Stimulated activated CD8-positive, alpha-beta memory T cell treated with anti-CD3 and anti-CD28 coated beads, Interleukin-15, amount 100 ng/mL, for 1 hour (primary cell): ENCODE results near the gene BSCL2.
"Not testable (repeated sequence)": the region's sequence is repeated elsewhere in the genome, so short reads cannot be mapped to it uniquely, and the experiment has no call there.

Experiments
- DNase-seq: peaks from one replicate; pipeline ENCODE4 v3.0.0-alpha.2; 2020; ENCODE audit warnings: low read depth

Gene BSCL2

GRCh38 chr11:62687508-62688396 lies 19.5 kb downstream of the BSCL2 start:
- DNase-seq, result no peak

- no peak for DNase-seq
Observed at GRCh38 chr11:62682518-62682917, 24.7 kb downstream of the BSCL2 start.

GRCh38 chr11:62680825-62681240 lies 26.4 kb downstream of the BSCL2 start:
- no peak for DNase-seq

DNA sequence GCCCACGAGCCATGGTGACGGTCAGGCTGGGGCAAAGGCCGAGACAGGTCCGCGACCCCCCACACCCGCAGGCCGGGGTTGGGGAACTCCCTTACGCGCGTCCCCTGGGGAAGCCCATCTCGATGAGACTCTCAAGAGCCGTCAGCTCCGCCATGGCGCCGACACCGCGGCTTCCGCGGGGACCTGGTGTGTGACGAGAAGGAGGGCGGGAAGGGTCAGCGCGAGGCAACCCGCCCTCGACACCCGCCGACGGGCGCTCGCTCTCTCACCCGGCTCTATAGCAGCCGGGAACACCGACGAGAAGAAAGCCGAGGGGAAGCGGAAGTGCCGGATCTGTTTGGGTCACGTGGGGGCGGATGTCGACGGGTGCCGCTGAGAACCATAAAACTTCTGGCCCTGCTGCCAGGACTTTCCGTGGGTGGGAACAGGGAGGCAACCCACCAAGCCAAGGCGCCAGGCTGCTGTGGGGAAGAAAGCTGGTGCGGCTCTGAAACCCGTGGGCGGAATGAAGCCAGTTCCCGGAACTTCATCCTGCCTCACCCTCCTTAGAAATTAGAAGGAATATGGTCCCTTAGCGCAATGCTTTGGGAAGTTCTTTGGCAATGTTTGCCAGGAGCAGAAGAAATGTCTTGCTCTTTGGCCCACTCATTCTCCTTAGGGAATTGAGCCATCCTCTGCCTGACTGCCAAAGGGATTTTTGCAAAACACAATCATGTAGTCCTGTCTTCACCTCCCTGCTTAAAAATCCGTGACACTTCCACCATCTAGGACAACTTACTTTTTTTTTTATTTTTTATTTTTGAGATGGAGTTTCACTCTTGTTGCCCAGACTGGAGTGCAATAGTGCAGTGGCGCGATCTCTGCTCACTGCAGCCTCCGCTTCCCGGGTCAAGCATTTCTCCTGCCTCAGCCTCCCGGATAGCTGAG lies 28.2 kb downstream of the BSCL2 start, which contains the start of gene UBXN1:
Gene UBXN1 (minus strand): TSS at position 304 of the 927 bp plus-strand sequence. CDS start 150 bp downstream, at position 154.
- DNase-seq, result peak; percentile 53

DNA sequence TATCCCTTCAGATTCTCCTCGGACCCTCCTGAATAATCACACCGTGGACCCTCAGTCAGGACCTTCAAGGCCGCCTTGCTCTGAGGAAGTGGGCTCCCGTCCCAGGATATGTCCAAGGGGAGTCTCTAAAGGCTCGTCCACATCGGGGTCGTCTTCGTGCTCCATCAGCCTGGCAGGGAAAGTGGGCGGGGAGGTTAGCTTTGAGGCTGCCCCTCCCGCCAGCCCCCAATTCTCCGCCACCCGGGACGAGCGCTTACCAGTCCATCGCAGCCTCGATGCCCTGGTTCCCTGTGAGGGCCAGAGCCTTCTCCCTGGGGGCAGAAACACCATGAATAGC lies 28.8 kb downstream of the BSCL2 start:
- no peak for DNase-seq

GRCh38 chr11:62677714-62678113 lies 29.5 kb downstream of the BSCL2 start:
- no peak for DNase-seq

DNA sequence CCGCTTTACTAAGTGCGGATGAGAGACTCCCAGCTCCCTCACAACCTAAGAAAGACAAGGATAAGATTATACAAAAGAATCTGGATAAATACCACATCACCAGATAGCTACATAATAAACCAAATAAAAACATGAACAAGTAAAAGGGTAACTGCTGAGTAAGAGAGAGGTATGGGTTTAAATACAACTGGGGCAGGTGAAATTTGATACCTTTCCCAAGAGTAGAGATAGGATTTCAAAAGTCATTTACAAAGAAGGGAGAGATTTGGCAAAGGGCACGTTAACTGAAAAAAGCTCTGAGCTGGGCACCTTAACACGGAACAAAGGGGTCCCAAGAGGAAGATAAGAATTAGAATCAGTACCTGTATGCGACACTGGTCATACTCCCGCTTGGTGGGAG lies 30.1 kb downstream of the BSCL2 start:
- DNase-seq, result no peak

DNA sequence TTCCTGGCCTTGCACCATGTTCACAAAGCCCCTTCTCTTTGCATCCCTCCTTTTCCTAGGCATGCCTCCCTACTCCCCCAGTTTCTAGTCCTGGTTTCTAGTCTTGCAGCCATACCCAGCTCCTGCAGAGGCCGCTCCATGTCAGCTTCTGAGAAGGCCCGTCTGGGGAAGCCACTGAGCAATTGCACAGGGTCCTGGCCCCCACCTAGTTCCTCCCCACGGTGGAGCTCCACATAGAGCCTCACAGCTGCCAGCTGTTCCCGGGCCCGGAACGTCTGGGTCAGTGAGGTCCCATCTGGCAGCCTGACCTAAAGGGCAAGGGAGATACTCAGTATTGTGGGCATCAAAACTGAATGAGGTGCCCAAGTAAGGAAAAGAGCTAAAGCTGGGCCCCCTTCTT lies 30.5 kb downstream of the BSCL2 start:
- DNase-seq, result no peak

- not testable (repeated sequence) for DNase-seq
Observed at GRCh38 chr11:62675415-62675814, 31.8 kb downstream of the BSCL2 start.

DNA sequence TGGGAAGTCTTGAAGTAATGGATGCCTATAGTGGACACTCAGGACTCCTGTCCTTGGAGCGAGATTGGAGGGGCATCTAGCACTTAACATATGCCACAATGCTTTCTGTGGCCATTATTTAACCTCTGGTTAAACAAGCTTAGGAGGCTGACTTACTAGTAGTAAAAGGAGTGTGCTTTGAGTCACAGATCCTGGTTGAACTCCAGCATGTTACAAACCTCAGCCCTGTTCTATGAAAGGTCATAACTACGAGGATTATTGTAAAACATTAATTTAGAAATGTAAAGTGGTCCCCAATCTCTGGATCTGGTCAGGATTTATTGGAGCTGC lies 34.1 kb downstream of the BSCL2 start:
- DNase-seq, result no peak

- DNase-seq, result peak; percentile 46
Observed at GRCh38 chr11:62671608-62672389, 35.4 kb downstream of the BSCL2 start, which contains the start of the genes LBHD1 and UQCC3. Gene LBHD1 (minus strand): TSS chr11:62672267. CDS start chr11:62670031, 2,236 bp downstream. Gene UQCC3 (plus strand): TSS chr11:62671673. CDS start chr11:62671746, 73 bp downstream.

DNA sequence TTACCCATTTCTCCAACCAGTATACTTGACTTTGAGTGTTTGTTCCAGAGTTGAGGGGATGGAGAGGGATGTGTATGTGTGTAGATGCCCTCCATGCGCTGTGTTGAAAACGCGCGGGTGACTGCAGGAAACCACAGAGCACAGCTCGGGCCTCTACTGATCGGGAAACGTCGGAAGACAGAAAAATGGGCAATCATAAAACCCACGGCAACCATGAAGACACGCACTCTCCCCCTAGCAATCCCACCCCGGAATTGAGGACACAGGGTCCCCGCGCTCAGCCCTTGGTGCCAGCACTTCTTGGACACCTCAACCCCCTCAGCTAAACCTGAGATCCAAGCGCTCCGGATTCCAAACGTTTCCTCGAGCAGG lies 36.0 kb downstream of the BSCL2 start:
- DNase-seq, result no peak

DNA sequence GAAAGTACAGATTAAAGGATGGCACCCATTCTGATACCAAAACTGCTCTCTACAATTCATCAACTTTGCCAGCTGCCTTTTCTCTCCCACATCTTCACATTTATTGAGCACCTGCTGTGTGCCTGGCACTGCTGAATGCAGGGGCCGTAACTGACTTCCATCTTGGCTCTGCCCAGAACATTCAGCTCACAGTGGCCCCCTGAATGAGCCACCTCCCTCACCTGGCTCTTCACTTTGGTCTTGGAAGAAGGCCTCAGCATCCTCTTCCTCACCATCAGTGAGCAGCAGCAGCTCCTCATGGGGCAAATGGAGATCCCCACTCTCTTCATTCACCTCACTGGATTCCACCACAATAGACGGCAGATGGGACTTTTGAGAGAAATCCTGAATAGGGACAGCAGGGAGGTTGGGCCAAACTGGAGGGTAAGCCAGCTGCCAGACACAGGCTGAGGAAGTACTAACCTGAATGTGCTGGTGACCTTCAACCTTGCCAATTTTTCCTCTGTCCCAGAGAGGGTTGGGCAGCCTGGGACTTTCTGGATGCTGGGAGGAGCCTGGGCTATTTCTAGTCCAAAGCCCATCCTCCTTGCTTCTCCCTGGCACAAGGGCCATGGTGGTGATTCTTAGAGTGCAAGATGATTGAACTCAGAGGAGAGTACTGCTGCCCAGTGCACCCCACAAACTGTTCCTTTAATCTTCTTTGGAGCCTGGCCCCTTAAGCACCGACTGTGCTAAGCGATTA lies 37.6 kb downstream of the BSCL2 start:
- no peak for DNase-seq

GRCh38 chr11:62667460-62667859 lies 39.8 kb downstream of the BSCL2 start:
- DNase-seq, result no peak

GRCh38 chr11:62666259-62666926 lies 40.8 kb downstream of the BSCL2 start:
- DNase-seq, result no peak

DNA sequence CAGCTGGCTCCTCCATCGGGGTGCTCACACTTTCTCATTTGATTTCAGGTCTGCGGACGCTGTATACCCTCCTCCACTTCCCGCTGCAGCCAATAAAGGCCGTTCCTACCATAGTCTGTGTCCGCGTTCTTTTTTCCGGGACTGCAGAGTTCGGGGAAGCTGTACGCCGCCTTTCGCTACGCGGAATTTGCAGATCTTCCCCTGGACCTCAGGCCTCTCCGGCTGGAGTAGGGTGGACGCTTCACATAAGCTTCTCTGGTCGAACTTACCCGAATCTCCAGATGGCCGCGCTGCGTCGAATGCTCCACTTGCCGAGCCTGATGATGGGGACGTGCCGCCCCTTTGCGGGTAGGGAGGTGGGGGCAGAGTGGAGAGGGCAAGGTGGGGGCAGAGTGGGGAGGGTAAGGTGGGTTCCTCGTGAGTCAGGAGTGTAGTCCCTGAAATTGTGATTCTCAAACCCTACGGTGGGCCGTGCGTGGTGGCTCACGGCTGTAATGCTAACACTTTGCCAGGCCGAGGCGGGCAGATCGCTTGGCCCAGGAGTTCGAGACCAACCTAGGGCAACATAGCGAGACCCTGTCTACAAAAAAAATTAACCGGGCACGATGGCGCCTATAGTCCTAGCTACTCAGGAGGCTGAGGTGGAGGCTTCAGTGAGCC lies 41.5 kb downstream of the BSCL2 start:
- peak; percentile 40 for DNase-seq

- DNase-seq, result peak; percentile 95
Observed at GRCh38 chr11:62665075-62665598, 42.1 kb downstream of the BSCL2 start, which contains the start of the genes C11orf98 and CSKMT. Gene C11orf98 (minus strand): TSS chr11:62665210. CDS start chr11:62665169, 41 bp downstream. Gene CSKMT (plus strand): TSS chr11:62665312. CDS start chr11:62665880, 568 bp downstream.

GRCh38 chr11:62664405-62665074 lies 42.7 kb downstream of the BSCL2 start:
- no peak for DNase-seq

DNA sequence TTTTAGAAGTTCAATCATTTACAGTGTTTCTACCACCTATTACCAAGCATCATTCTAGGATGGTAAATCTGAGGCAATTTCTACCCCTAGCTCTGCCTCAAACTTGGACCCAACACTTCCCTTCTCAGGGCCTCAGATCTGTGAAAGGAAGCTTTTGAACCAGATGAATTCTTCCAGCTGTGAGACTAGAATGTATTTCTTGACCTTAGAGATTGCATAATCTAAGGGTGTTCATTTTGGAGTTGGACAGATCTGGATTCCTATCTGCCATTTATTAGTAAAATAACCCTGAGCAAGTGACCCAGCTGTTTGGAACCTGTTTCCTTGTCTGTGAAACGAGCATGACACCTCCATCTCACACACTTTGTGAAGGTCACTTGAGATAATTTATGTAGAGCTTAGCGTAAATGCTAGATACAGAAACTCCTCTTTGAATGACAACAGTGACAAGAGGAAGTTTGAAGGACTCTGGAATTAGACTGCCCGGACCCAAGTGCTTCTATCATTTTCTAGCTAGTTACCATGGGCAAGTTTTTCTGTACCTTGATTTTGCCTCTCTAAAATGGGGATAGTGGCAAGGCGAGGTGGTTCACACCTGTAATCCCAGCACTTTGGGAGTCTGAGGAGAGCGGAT lies 50.3 kb downstream of the BSCL2 start:
- no peak for DNase-seq
